Pancreas (tissue), 10 donors: Measurements from ENCODE around the gene DUSP7. TPM values are rescaled to one million over a fixed set of nuclear protein-coding genes. Genes with fewer than 3 reads are reported as not detected.
"Not testable (repeated sequence)": the region's sequence is repeated elsewhere in the genome, so short reads cannot be mapped to it uniquely, and the experiment has no call there.

Source experiments
- ATAC-seq, 4 donors: fragments of 200-7000 bp; cut with Tn5 transposase; one replicate each; pipeline versions ENCODE4 v1.8.0 to v1.9.1; 2020; ENCODE audit warnings: mild to moderate bottlenecking in 4 of 4, moderate library complexity in 4 of 4
- DNase-seq, 6 donors: peaks; one replicate each; pipeline ENCODE4 v3.0.0-alpha.2; 2020
- FAIRE-seq: peaks from 2 replicates; lab custom pipeline; 2012; peaks lifted over from hg19 to GRCh38; lab: Jason Lieb, UNC
- H3K27ac ChIP-seq, 4 donors: fragments of 200-600 bp; sonication (generic); 1 replicate in 3 of 4; 2 replicates in 1 of 4; pipeline versions ENCODE4 v1.5.0 to v1.8.0; 2020
- H3K27me3 ChIP-seq, 4 donors: fragments of 200-600 bp; one replicate each; pipeline ENCODE4 v1.8.0; 2021
- H3K36me3 ChIP-seq, 3 donors: fragments of 200-600 bp; sonication (generic) in 1 of 3; one replicate each; pipeline versions ENCODE4 v1.5.0 to v1.8.0; 2020 to 2021
- H3K4me1 ChIP-seq, 3 donors: fragments of 200-600 bp; one replicate each; pipeline ENCODE4 v1.8.0; 2021
- H3K4me3 ChIP-seq, 4 donors: fragments of 200-600 bp; sonication (generic) in 2 of 4; one replicate each; pipeline versions ENCODE4 v1.5.0 to v1.8.0; 2020 to 2021
- H3K9me3 ChIP-seq, 4 donors: fragments of 200-600 bp; one replicate each; pipeline ENCODE4 v1.8.0; 2021
- CTCF ChIP-seq, 4 donors: fragments of 200-600 bp; sonication (generic) in 3 of 4; IDR thresholded peaks; one replicate each; pipeline versions ENCODE4 v1.5.0 to v1.8.0; 2021; ENCODE audit warnings: antibody characterized with exemption in 4 of 4
- WGBS, 2 donors: extraction: QIAGEN DNeasy Blood & Tissue Kit; methylation state at CpG; one replicate each; pipeline ENCODE4 v1.1.7; 2013; 5-methylcytosine and 5-hydroxymethylcytosine counted together
- intact Hi-C, 3 donors: fragments of 100-400 bp; cut with DNase I; formaldehyde crosslinking; loops; one replicate each; pipeline versions ENCODE4 v1.11.1 to v1.14.2; 2022
- polyA plus RNA-seq, 2 donors: library from polyadenylated mRNA; stranded (reverse); fragments of 200-250 nt; gene quantifications; one replicate each; pipeline ENCODE4 v1.2.3, GENCODE V29; 2013
- total RNA-seq, 6 donors: library from RNA; stranded (reverse); fragmentation: NEBNext Ultra II Directional in 4 of 6; extraction: Animal tissue kit (Norgen Biotek cat#: 25700) in 4 of 6; gene quantifications; one replicate each; pipeline versions ENCODE4 v1.2.1 to v1.2.4, GENCODE V29; 2021 to 2023
- donor health status: healthy with polysubstance abuse.
- donor health status: DM: no; HTN: no; CAD: no; lungs with moderate emphysema.
- donor health status: DM: no; HTN: no; CAD: no.
- donor health status: control.
- donor health status: control.
- donor health status: Bipolar disorder and iron deficiency.
- donor health status: DM: yes; HTN: yes; CAD: no.
- donor health status: DM: no; HTN: no; CAD: no.
- donor health status: DM: no; HTN: no; CAD: no.
- donor health status: DM: yes; HTN: yes; CAD: no.

Gene DUSP7
- total and polyA plus RNA-seq, 8 donors: 2.6 to 7.6 (median 4.6) TPM

GRCh38 chr3:52036829-52037228, 19.5 kb downstream of the DUSP7 start:
- no peak for TF ChIP-seq CTCF (IDR thresholded peaks at IDR 0.05)
- DNase-seq (no peak), FAIRE-seq (no peak), ATAC-seq (no peak)
- Histone ChIP-seq H3K27me3 (no peaks in the 10 kb centered on the region), H3K9me3 (no peaks in the 10 kb centered on the region), H3K4me3 (no peak overlapping the region), H3K4me1 (no peaks in the 10 kb centered on the region), H3K36me3 (no peaks in the 10 kb centered on the region), H3K27ac (no peak overlapping the region)
- 36 to 42% methylated on average over 5 of the region's 5 CpGs for WGBS, 2 donors
- intact Hi-C loops: no loop called here

GRCh38 chr3:52036222-52036694, 20.1 kb downstream of the DUSP7 start:
- intact Hi-C loops: no loop called here
- H3K36me3 ChIP-seq: no peaks in the 10 kb centered on the region
- H3K4me3 ChIP-seq: no peak overlapping the region
- no peak for ATAC-seq
- no peak for DNase-seq
- no peak for FAIRE-seq
- no peaks in the 10 kb centered on the region for H3K27me3 ChIP-seq
- H3K4me1 ChIP-seq: no peaks in the 10 kb centered on the region
- 77 to 85% methylated on average over 5 of the region's 5 CpGs for WGBS, 2 donors
- no peaks in the 10 kb centered on the region for H3K9me3 ChIP-seq
- no peak overlapping the region for H3K27ac ChIP-seq
- TF ChIP-seq CTCF (IDR thresholded peaks at IDR 0.05): no peak

GRCh38 chr3:52034651-52035050, 21.7 kb downstream of the DUSP7 start:
- no peaks in the 10 kb centered on the region for H3K4me1 ChIP-seq
- no peak for TF ChIP-seq CTCF (IDR thresholded peaks at IDR 0.05)
- DNase-seq (no peak), FAIRE-seq (no peak), ATAC-seq (no peak)
- no peaks in the 10 kb centered on the region for H3K27me3 ChIP-seq
- H3K27ac ChIP-seq: no peak overlapping the region
- no peaks in the 10 kb centered on the region for H3K36me3 ChIP-seq
- no peaks in the 10 kb centered on the region for H3K9me3 ChIP-seq
- intact Hi-C loops: no loop called here
- 75 to 79% methylated on average over 3 of the region's 3 CpGs for WGBS, 2 donors
- no peak overlapping the region for H3K4me3 ChIP-seq

GRCh38 chr3:52034212-52034611, 22.2 kb downstream of the DUSP7 start:
- H3K9me3 ChIP-seq: no peaks in the 10 kb centered on the region
- H3K4me3 ChIP-seq: no peak overlapping the region
- no peak for FAIRE-seq
- no peak for TF ChIP-seq CTCF (IDR thresholded peaks at IDR 0.05)
- intact Hi-C loops: no loop called here
- no peak for DNase-seq
- no peak for ATAC-seq
- no peaks in the 10 kb centered on the region for H3K4me1 ChIP-seq
- no peak overlapping the region for H3K27ac ChIP-seq
- no peaks in the 10 kb centered on the region for H3K36me3 ChIP-seq
- WGBS, 2 donors: 85 to 93% methylated on average over 5 of the region's 5 CpGs
- H3K27me3 ChIP-seq: no peaks in the 10 kb centered on the region

- FAIRE-seq, DNase-seq, H3K27ac ChIP-seq, H3K4me1 ChIP-seq, ATAC-seq, H3K36me3 ChIP-seq, intact Hi-C loops, H3K9me3 ChIP-seq, H3K27me3 ChIP-seq, H3K4me3 ChIP-seq: not testable (repeated sequence)
- 86 to 92% methylated on average over 6 of the region's 6 CpGs for WGBS, 2 donors
These were observed 22.6 kb downstream of the DUSP7 start for GRCh38 chr3:52033748-52034147.
